T-helper 1 cell treated with Interleukin-12 subunit alpha and Interleukin-12 subunit beta and Interleukin-4 antibody, amounts not matched to agents 30 μg/mL and 1 μg/mL, for 36 hours (primary cell): Measurements from ENCODE around the gene CAPZA1.

Experiments
- H3K27ac Mint-ChIP-seq: one replicate; pipeline ENCODE4 v1.8.0; 2021; ENCODE audit warnings: mild to moderate bottlenecking, mixed read lengths
- H3K27me3 Mint-ChIP-seq: one replicate; pipeline ENCODE4 v1.8.0; 2021; ENCODE audit warnings: low read depth, mixed read lengths
- H3K36me3 Mint-ChIP-seq: one replicate; pipeline ENCODE4 v1.8.0; 2021; ENCODE audit warnings: low read depth, mixed read lengths
- H3K4me1 Mint-ChIP-seq: one replicate; pipeline ENCODE4 v1.8.0; 2021; ENCODE audit warnings: low read depth, mixed read lengths
- H3K4me3 Mint-ChIP-seq: one replicate; pipeline ENCODE4 v1.8.0; 2021; ENCODE audit warnings: mild to moderate bottlenecking, moderate library complexity, mixed read lengths
- H3K9me3 Mint-ChIP-seq: one replicate; pipeline ENCODE4 v1.8.0; 2021; ENCODE audit warnings: mixed read lengths

Gene CAPZA1

DNA sequence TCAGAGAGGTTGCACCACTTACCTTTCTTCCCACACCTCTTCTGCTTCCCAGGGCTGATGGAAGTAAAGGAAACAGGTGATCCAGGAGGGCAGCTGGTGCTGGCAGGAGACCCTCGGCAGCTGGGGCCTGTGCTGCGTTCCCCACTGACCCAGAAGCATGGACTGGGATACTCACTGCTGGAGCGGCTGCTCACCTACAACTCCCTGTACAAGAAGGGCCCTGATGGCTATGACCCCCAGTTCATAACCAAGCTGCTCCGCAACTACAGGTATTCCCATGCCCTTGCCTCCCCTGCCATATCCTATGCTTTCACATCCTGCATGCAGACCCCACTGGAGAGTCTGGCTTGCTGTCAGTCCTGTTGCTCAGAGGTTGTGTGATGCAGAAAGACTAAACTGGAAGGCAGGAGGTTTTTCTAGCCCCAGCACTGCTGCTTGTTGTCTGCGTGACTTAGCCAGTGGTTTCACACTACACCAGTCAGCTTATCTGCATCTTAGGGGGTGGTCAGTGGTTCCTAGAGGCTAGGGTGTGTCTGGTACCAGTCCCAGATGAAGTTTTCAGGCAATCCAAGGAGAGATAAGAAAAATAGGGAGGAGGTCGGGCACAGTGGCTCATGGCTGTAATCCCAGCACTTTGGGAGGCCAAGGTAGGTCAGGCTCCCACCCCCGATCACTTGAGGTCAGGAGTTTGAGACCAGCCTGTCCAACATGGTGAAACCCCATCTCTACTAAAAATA is 77.1 kb downstream of the CAPZA1 start:
- no peak overlapping the region for H3K27ac Mint-ChIP-seq
- H3K9me3 Mint-ChIP-seq = no peaks in the 10 kb centered on the region
- no peak overlapping the region for H3K4me3 Mint-ChIP-seq
- peaks cover 22% of the 10 kb centered on the region for H3K4me1 Mint-ChIP-seq
- H3K27me3 Mint-ChIP-seq = no peaks in the 10 kb centered on the region
- peaks cover 26% of the 10 kb centered on the region for H3K36me3 Mint-ChIP-seq

DNA sequence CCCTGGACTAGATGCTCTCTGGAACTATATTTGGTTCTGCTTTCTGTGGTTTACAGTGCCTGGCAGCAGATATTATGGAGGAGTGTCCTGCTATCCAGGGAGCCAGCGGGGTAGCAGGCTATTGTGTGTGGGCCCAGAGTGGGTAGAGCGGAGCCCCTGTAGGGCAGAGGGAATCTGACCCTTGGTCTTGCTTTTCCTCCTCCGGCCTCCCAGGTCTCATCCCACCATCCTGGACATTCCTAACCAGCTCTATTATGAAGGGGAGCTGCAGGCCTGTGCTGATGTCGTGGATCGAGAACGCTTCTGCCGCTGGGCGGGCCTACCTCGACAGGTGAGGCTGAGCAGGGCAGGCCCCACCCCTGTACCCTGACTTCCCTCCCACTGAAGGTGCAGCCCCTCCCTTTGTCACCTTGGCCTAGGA is 78.2 kb downstream of the CAPZA1 start:
- no peak overlapping the region for H3K27ac Mint-ChIP-seq

DNA sequence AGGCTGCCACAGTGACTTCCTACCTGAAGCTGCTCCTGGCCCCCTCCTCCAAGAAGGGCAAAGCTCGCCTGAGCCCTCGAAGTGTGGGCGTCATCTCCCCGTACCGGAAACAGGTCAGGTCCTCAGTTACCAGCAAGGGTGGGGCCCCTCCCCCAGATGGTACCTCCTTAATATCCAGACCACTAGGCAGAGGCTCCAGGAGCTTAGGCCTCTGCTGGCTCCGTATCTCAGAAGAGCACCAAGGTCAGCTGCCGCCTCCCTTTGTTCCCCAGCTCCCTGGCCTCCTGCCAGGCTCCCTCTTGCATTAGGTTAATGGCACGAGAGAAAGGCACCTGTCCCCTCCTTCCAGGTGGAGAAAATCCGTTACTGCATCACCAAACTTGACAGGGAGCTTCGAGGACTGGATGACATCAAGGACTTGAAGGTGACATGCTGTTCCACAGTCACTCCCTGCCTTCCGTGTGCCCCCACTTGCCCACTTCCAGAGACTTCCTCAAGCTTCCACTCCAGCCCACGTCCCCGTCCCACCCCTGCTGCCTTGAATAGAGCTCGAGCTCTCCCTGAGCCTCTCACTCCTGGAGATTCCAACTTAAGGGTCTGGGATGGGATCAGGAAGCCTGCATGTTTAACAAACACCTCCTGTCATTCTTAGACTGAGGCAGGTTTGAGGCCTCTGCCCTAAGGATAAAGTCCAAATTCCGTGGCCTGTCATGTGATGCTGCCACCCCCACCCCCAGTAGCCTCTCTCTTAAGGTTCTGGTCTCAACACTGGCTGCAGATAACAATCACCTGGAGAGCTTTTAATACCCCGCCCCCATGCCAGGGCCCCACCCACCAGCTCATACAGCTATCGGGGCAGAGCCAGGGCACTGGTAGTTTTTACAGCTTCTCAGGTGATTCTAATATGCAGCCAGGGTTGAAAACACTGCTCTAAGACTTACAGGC is 79.0 kb downstream of the CAPZA1 start:
- Mint-ChIP-seq H3K4me1 (peaks cover 37% of the 10 kb centered on the region), H3K36me3 (peaks cover 31% of the 10 kb centered on the region), H3K4me3 (no peak overlapping the region), H3K27me3 (no peaks in the 10 kb centered on the region), H3K9me3 (no peaks in the 10 kb centered on the region), H3K27ac (no peak overlapping the region)

More for the DNA sequence above, 78.2 kb downstream of the CAPZA1 start:
- Mint-ChIP-seq H3K9me3 (no peaks in the 10 kb centered on the region), H3K27me3 (no peaks in the 10 kb centered on the region), H3K4me3 (no peak overlapping the region), H3K4me1 (peaks cover 32% of the 10 kb centered on the region), H3K36me3 (peaks cover 28% of the 10 kb centered on the region)

DNA sequence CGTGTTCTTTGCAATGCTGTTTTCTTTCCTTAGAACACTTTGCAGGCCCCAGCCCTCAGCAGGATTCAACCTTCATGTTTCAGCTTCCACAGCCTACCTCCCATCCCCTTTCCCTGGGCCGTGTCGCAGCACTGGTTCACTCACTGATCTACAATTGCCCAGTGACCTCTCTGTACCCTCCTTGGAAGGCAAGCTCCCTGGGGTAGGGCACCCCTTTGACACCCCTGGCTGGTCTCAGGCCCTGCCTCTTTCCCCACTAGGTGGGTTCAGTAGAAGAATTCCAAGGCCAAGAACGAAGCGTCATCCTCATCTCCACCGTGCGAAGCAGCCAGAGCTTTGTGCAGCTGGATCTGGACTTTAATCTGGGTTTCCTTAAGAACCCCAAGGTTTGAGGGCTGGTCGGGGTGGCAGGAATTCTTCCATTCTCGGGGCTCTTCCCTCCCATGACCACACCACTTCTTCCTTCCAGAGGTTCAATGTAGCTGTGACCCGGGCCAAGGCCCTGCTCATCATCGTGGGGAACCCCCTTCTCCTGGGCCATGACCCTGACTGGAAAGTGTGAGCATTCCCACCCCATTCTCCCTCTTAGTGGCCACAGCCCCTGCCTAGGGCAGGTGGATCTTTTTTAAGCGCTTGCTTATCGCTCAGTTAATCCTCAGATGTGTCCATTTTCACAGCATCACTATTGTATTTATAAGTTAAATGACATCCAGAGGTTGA is 80.0 kb downstream of the CAPZA1 start:
- peak overlapping the region; percentile 92 for H3K27ac Mint-ChIP-seq
- no peaks in the 10 kb centered on the region for H3K27me3 Mint-ChIP-seq
- H3K4me3 Mint-ChIP-seq = peak overlapping the region; percentile 9
- H3K36me3 Mint-ChIP-seq = peaks cover 31% of the 10 kb centered on the region
- H3K4me1 Mint-ChIP-seq = peaks cover 45% of the 10 kb centered on the region
- H3K9me3 Mint-ChIP-seq = no peaks in the 10 kb centered on the region

DNA sequence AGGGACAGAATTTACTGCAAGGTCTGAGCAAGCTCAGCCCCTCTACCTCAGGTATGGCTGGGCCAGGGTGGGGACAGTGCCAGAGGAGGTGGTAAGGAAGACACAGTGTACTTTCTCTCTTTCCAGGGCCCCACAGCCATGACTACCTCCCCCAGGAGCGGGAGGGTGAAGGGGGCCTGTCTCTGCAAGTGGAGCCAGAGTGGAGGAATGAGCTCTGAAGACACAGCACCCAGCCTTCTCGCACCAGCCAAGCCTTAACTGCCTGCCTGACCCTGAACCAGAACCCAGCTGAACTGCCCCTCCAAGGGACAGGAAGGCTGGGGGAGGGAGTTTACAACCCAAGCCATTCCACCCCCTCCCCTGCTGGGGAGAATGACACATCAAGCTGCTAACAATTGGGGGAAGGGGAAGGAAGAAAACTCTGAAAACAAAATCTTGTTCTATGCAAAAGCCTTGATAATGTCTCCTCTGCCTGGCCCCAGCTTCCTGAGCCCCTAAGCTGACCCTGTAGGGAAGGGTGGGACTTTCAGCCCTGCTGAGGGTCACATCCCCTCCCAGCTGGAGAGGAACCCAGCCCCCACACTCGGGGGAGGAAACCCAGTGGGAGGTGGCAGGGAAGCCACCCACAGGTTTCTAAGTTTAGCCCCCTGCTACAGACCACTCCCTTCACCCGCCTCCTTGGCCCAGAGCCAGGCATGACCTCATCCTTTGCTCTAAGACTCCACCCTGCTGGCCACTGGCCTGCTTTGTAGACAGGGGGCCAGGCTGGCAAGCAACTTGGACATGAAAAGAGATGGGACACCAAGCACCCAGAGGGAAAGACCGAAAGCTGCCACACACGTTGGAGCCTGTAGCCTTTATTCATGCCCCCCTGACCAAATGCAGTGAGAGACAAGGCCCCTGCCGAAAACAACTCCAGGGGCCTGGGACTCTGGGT is 80.9 kb downstream of the CAPZA1 start:
- H3K4me1 Mint-ChIP-seq = peaks cover 54% of the 10 kb centered on the region
- no peaks in the 10 kb centered on the region for H3K9me3 Mint-ChIP-seq
- peaks cover 31% of the 10 kb centered on the region for H3K36me3 Mint-ChIP-seq
- peak overlapping the region; percentile 25 for H3K4me3 Mint-ChIP-seq
- peak overlapping the region; percentile 92 for H3K27ac Mint-ChIP-seq
- H3K27me3 Mint-ChIP-seq = no peaks in the 10 kb centered on the region

DNA sequence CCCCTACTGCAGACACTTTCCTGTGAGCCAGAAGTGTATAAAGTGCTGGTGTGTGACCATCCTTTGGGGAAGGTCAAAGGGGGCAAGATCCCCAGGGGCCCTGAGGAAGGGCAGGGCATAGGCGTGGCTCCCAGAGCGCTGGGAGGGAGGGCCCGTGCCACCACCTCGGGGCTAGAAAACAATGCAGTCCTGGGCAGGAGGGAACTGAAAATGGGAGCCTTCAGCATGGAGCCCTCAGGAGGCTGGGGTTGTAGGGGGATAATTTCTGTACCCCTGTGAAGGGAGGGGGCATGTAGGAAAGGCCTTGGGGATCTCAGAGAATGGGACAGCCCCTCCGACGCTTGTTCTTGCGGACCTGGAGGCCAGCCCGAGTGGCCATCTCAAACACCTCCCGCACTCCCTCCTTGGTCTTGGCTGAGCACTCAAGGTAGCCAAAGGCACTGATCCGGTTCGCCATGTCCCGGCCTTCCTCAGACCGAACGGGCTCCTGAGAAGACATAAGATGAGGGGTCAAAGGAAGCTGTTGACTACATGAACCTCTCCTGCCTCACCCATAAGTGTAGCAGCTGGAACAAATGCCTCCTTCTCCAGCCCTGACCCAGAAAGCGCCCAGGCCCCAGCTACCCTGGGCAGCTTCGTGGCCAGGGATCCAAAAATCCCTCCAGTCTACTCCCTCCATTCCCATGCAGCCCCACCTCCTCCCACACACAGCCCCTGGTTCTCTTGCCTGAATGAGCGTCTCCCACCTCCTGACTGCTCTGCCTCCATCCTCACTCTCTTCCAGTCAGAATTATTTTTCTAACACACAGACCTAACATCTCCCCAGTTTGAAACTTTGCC is 81.8 kb downstream of the CAPZA1 start:
- no peaks in the 10 kb centered on the region for H3K9me3 Mint-ChIP-seq
- H3K36me3 Mint-ChIP-seq = peaks cover 31% of the 10 kb centered on the region
- H3K4me3 Mint-ChIP-seq = peak overlapping the region; percentile 25
- peaks cover 56% of the 10 kb centered on the region for H3K4me1 Mint-ChIP-seq
- H3K27me3 Mint-ChIP-seq = no peaks in the 10 kb centered on the region
- H3K27ac Mint-ChIP-seq = peak overlapping the region; percentile 92

DNA sequence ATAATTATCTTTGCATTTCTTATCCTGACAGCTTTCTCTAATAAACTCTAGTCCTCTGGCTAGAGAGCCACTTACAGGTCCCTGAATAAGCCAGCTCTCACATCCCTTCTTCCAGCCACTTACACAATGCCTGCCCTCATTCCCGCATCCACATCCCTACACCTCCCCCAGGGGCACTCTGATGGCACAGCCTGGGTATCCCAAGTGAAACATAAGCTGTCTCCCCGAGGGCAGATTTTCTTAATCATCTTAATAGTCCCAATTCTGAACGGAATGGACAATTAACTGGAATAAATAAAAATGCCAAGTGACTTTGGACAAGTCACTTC is 82.4 kb downstream of the CAPZA1 start:
- Mint-ChIP-seq H3K4me1 (peaks cover 56% of the 10 kb centered on the region), H3K36me3 (peaks cover 28% of the 10 kb centered on the region), H3K9me3 (no peaks in the 10 kb centered on the region), H3K4me3 (no peak overlapping the region), H3K27ac (peak overlapping the region; percentile 57), H3K27me3 (no peaks in the 10 kb centered on the region)

DNA sequence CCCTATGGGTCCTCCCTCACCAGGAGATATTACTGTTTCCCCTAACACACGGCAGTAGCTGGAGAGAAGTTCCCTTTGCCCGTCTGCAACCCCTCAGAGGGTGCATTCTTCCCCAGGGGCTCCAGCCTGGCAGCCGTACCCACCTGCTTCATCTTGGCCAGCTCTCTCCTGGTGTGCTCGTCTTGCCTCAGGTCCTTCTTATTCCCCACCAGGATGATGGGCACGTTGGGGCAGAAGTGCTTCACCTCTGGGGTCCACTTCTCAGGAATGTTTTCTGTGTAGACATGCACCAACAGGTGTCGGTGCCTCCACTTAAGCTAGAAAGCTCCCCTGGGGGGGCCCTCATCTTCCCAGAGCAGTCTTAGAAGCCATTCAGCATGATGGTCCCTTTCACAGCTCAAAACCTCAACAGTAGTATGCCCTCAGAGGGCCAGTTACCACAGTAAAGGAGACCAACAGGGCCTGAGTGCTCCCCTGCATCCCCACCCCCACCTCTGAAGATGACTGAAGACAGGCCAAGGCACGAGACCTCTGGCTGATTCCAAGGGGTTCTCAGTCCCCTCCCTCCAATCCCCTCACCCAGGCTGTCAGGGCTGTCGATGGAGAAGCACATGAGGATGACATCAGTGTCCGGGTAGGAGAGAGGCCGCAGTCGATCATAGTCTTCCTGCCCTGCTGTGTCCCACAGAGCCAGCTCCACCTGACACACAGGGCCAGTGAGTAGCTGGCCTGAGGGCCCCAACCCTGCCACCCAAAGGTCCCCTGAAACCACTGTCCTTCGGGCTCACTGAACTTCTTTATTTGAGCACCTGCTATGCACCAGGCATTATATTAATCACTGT is 83.0 kb downstream of the CAPZA1 start:
- H3K36me3 Mint-ChIP-seq = peaks cover 27% of the 10 kb centered on the region

DNA sequence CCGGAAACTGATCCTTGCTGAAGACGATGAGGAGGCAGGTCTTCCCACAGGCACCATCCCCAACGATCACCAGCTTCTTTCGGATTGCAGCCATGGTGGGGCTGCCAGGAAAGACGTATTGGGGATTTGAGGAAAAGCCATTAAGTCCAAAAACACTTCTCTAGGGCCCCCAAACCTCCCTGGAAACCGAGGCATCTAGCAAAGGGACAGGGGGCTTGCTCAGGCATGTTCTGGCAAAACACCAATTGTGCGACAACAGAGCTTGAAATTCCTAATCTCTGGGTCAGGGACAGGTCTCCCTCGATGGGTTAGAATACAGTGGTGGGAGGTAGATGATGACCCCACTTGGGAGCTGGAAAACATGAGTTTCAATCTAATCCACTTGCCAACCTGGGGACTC is 84.1 kb downstream of the CAPZA1 start:
- peaks cover 14% of the 10 kb centered on the region for H3K27me3 Mint-ChIP-seq
- H3K36me3 Mint-ChIP-seq = peaks cover 26% of the 10 kb centered on the region
- peak overlapping the region; percentile 95 for H3K27ac Mint-ChIP-seq
- peaks cover 63% of the 10 kb centered on the region for H3K4me1 Mint-ChIP-seq
- no peak overlapping the region for H3K4me3 Mint-ChIP-seq
- no peaks in the 10 kb centered on the region for H3K9me3 Mint-ChIP-seq

More for the DNA sequence above, 83.0 kb downstream of the CAPZA1 start:
- peak overlapping the region; percentile 25 for H3K4me3 Mint-ChIP-seq
- peaks cover 3% of the 10 kb centered on the region for H3K27me3 Mint-ChIP-seq
- H3K27ac Mint-ChIP-seq = peak overlapping the region; percentile 57
- H3K4me1 Mint-ChIP-seq = peaks cover 60% of the 10 kb centered on the region
- H3K9me3 Mint-ChIP-seq = no peaks in the 10 kb centered on the region

DNA sequence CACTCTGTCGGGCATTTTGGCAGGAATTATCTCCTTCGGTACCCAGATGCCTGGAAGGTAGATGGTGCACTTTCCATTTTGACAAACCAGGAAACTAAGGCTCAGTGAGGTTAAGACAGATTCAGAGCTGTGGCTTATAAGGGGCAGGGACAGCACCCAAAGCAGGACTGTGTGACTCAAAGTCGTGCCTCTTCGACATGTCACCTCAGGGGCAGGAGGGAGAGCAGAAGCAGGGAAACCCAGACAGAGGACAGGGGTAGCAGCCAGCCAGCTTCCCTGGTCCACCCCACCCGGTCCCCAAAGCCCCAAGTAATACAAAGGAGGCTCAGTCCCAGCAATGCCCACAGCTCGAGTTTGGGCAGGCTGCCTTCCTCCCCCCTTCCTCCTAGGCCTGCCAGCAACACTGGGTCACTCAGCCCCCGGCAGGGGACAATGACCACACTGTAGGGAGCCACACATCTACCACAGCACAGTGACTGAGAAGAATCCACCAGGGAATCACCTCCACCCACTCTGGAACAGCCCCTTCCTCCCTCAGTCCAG is 84.8 kb downstream of the CAPZA1 start:
- H3K36me3 Mint-ChIP-seq = peaks cover 24% of the 10 kb centered on the region
- peaks cover 61% of the 10 kb centered on the region for H3K4me1 Mint-ChIP-seq
- no peaks in the 10 kb centered on the region for H3K9me3 Mint-ChIP-seq
- peaks cover 21% of the 10 kb centered on the region for H3K27me3 Mint-ChIP-seq
- H3K4me3 Mint-ChIP-seq = peak overlapping the region; percentile 87
- H3K27ac Mint-ChIP-seq = peak overlapping the region; percentile 95

DNA sequence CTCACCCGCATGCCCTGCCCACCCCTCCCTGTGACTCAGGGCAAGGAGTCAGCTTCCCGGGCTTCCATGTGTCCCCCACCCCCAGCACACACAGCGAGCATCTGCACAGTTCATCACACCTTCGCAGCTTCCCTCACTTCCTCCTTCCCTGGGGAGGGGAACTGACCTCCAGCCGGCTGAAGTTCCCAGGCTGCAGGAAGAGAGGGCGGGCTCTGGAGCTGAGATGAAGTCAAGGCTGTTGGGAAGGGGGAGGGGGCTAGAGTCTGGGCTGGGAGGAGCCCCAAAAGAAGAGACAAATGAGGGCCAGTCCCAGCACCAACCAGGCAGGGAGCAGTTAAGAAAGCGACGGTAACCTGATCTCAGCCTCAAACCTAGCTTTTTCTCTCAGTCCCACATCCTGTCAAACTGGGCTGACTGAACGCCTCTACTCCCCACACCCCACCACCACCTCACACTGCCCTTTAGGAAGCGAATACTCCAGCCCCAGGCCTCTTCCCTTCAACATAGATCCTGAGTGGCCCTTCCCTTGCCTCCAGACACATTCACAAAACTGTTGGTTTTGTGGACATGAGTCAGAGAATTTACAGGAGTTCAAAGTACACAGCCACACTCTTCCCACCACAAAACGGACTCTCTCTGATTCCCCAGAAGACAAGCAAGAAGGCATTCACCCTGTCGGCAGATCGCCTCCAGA is 85.4 kb downstream of the CAPZA1 start:
- Mint-ChIP-seq H3K4me1 (peaks cover 55% of the 10 kb centered on the region), H3K9me3 (no peaks in the 10 kb centered on the region), H3K27ac (peak overlapping the region; percentile 95), H3K27me3 (peaks cover 26% of the 10 kb centered on the region), H3K36me3 (peaks cover 18% of the 10 kb centered on the region), H3K4me3 (peak overlapping the region; percentile 87)
